MCF 10A (cell line): ENCODE results near the gene HCN3. TPM values are rescaled to one million over a fixed set of nuclear protein-coding genes. Genes with fewer than 3 reads are reported as not detected.

Experiments
- BruUV-seq: library from RNA; stranded (reverse); fragments of 400-500 nt; replicated peaks from 2 replicates; lab custom pipeline; 2021; lab: Mats Ljungman, UMichigan
- CTCF ChIA-PET: fragments of 300-600 bp; sonication (Branson Sonifier 250); formaldehyde crosslinking; extraction: SDS; loops from one replicate; lab custom pipeline; 2021; ENCODE audit warnings: antibody characterized with exemption, inconsistent platforms; lab: Yijun Ruan, JAX
- POLR2A ChIA-PET: fragments of 300-600, 350-650 bp; sonication (Branson Sonifier 250); formaldehyde crosslinking; extraction: SDS; loops from one replicate; lab custom pipeline; 2020; ENCODE audit warnings: antibody characterized with exemption, inconsistent platforms; lab: Yijun Ruan, JAX
- DNase-seq: peaks from one replicate; pipeline ENCODE4 v3.0.0-alpha.2; 2018; ENCODE audit not compliant: unreplicated experiment
- H3K27ac Mint-ChIP-seq: one replicate; pipeline ENCODE4 v1.8.0; 2022; ENCODE audit warnings: mild to moderate bottlenecking, low read depth, mixed read lengths; ENCODE audit not compliant: unreplicated experiment
- H3K27me3 Mint-ChIP-seq: one replicate; pipeline ENCODE4 v1.8.0; 2022; ENCODE audit warnings: mixed read lengths; ENCODE audit not compliant: insufficient read depth, unreplicated experiment
- H3K36me3 Mint-ChIP-seq: one replicate; pipeline ENCODE4 v1.8.0; 2022; ENCODE audit warnings: mild to moderate bottlenecking, moderate library complexity, mixed read lengths; ENCODE audit not compliant: insufficient read depth, unreplicated experiment
- H3K4me1 Mint-ChIP-seq: one replicate; pipeline ENCODE4 v1.8.0; 2022; ENCODE audit warnings: mixed read lengths; ENCODE audit not compliant: insufficient read depth, unreplicated experiment
- H3K4me3 Mint-ChIP-seq: one replicate; pipeline ENCODE4 v1.8.0; 2022; ENCODE audit warnings: mild to moderate bottlenecking, moderate library complexity, mixed read lengths; ENCODE audit not compliant: unreplicated experiment
- H3K9me3 Mint-ChIP-seq: one replicate; pipeline ENCODE4 v1.8.0; 2022; ENCODE audit warnings: mixed read lengths; ENCODE audit not compliant: unreplicated experiment
- intact Hi-C: fragments of 100-400 bp; cut with micrococcal nuclease; formaldehyde crosslinking; loops from 2 replicates; pipeline ENCODE4 v1.14.1; 2022
- total RNA-seq: library from RNA; stranded (reverse); gene quantifications from 2 replicates; pipeline ENCODE4 v1.2.3, GENCODE V29; 2022
- TF ChIP-seq, protein P1 (sequence below): fragments of 200-600 bp; IDR thresholded peaks from one replicate; pipeline ENCODE4 v1.8.0; 2022; ENCODE audit warnings: antibody characterized with exemption, mild to moderate bottlenecking; ENCODE audit not compliant: unreplicated experiment

HCN3 gene
- total RNA-seq, 1 experiment from 2014 or later = 2.5 TPM

DNA sequence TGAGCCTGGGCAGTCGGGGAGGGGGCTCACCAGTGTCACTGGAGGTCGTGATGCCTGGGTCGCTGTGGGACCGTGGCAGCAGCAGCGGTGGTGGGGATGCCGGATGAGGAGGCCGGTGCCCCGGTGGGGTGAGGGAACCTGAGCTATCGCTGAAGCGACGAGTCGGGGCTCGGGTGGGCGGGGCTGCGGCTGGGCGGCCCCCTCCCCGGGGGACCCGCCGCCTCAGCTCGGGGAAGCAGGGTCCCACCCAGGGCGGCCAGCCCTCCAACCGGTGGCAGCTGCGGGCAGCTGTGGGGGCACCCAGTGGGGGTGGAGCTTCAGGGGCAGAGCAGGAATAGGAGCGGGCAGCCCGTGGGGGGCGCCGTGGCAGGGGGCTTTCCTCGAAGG is 27.0 kb upstream of the HCN3 start:
- DNase-seq = no peak
- Mint-ChIP-seq H3K36me3 (no peaks in the 10 kb centered on the region), H3K27ac (no peak overlapping the region), H3K4me3 (no peak overlapping the region), H3K27me3 (no peaks in the 10 kb centered on the region), H3K4me1 (peaks cover 15% of the 10 kb centered on the region), H3K9me3 (no peaks in the 10 kb centered on the region)
- CTCF ChIA-PET = interaction anchor here (0.6 to 10.0 kb wide), 71 partner anchors 9 to 1270 kb away, joined by 3 to 238 read pairs (median 4); partner anchors contain the start of genes CLK2, FDPS, HCN3 and KRTCAP2
- TF ChIP-seq, protein P1, sequence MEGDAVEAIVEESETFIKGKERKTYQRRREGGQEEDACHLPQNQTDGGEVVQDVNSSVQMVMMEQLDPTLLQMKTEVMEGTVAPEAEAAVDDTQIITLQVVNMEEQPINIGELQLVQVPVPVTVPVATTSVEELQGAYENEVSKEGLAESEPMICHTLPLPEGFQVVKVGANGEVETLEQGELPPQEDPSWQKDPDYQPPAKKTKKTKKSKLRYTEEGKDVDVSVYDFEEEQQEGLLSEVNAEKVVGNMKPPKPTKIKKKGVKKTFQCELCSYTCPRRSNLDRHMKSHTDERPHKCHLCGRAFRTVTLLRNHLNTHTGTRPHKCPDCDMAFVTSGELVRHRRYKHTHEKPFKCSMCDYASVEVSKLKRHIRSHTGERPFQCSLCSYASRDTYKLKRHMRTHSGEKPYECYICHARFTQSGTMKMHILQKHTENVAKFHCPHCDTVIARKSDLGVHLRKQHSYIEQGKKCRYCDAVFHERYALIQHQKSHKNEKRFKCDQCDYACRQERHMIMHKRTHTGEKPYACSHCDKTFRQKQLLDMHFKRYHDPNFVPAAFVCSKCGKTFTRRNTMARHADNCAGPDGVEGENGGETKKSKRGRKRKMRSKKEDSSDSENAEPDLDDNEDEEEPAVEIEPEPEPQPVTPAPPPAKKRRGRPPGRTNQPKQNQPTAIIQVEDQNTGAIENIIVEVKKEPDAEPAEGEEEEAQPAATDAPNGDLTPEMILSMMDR = no peak
- intact Hi-C loops = loop anchor here (1.0 to 2.0 kb wide), 4 partner anchors 58 to 341 kb away; partner anchors contain the start of gene FDPS
- POLR2A ChIA-PET = interaction anchor here (0.6 to 7.5 kb wide), 12 partner anchors 9 to 1031 kb away, joined by 3 to 45 read pairs (median 4); partner anchors contain the start of genes CLK2, MTX1, RUSC1 and SCAMP3
- no TSS peak for BruUV-seq

DNA sequence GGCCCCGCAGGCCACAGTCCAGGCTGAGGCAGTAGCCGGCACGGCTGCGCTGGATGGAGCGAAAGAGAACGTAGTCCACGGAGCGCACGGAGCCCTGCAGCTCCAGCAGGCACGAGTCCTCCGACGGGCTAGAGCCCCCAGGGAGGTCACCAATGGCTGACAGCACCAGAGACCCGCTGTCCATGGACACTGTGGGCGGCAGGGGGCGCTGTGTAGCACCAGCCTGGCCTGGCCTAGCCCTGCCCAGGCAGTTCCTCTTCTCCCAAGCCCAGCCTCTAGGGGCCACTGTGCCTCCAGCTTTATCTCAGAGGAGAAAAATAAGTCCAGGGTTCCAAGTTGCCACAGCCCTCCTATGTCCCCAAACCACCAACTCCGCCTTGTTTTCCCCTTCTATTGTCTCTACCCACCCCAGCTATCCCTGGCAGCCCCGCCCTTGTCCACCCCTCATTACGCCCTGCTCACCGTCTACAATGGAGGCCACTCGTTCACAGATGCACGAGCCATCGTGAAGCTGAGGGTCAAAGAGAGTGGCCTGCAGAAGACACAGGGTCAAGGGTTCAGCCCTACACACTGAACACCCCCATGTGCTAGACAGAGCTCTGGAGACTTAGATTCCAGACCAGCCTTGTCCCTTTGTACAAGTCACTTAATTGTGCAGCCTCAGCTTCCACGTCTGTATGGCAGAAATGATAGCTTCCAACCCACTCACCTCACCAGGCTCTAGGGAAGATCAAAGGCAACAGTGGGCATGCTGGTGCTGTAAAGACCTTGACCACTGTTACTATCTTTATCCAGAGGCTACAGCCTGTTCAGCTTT is 26.4 kb upstream of the HCN3 start:
- Mint-ChIP-seq H3K27ac (no peak overlapping the region), H3K36me3 (no peaks in the 10 kb centered on the region), H3K4me3 (no peak overlapping the region), H3K4me1 (peaks cover 19% of the 10 kb centered on the region), H3K27me3 (no peaks in the 10 kb centered on the region), H3K9me3 (no peaks in the 10 kb centered on the region)
- peak; percentile 94 for DNase-seq
- POLR2A ChIA-PET = interaction anchor here (0.6 to 7.5 kb wide), 18 partner anchors 9 to 1580 kb away, joined by 3 to 45 read pairs (median 3); partner anchors contain the start of genes CLK2, ILF2, MTX1 and RUSC1
- TF ChIP-seq, protein P1 = peak; percentile 100
- intact Hi-C loops = loop anchor here (1.0 to 2.0 kb wide), 4 partner anchors 57 to 340 kb away; partner anchors contain the start of gene FDPS
- no TSS peak for BruUV-seq
- CTCF ChIA-PET = interaction anchor here (0.5 to 10.0 kb wide), 91 partner anchors 9 to 954 kb away, joined by 3 to 238 read pairs (median 4); partner anchors contain the start of genes CLK2, FDPS, HCN3 and KRTCAP2

DNA sequence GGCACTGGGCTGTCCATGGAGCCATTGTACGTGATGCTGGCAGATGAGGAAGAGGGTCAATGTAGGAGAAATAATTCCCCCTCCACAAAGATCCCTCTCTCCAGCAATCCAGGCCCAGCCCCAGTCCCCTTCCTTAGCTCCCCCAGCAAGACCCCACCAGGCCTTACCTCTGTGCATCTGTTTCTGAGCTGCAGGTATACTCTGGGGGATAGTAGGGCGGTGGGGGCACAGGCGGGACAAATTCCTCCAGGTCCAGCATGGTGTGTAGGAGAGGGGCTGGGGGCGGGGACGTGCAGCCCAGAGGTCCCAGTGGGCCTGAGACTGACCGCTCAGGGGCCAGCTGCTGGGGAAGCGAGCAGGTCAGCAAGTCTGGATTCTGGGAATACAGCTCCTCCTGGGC is 25.7 kb upstream of the HCN3 start:
- CTCF ChIA-PET = interaction anchor here (0.6 to 10.0 kb wide), 63 partner anchors 8 to 953 kb away, joined by 3 to 238 read pairs (median 5); partner anchors contain the start of genes CLK2, FDPS, HCN3 and KRTCAP2
- POLR2A ChIA-PET = interaction anchor here (0.6 to 7.5 kb wide), 12 partner anchors 10 to 399 kb away, joined by 3 to 45 read pairs (median 4); partner anchors contain the start of genes CLK2, MTX1 and SCAMP3
- H3K4me1 Mint-ChIP-seq = peaks cover 24% of the 10 kb centered on the region
- TF ChIP-seq, protein P1 = no peak
- H3K9me3 Mint-ChIP-seq = no peaks in the 10 kb centered on the region
- intact Hi-C loops = loop anchor here (2.0 kb wide), 1 partner anchor 71 kb away; no protein-coding TSS in a partner anchor
- DNase-seq = no peak
- BruUV-seq = no TSS peak
- no peak overlapping the region for H3K4me3 Mint-ChIP-seq
- H3K27ac Mint-ChIP-seq = peak overlapping the region; percentile 44
- peaks cover 6% of the 10 kb centered on the region for H3K36me3 Mint-ChIP-seq
- no peaks in the 10 kb centered on the region for H3K27me3 Mint-ChIP-seq
